ENCODE results near the gene MCCC2.
A peak's percentile ranks its signal among the peaks of the same experiment; 100 is the strongest.

DNA sequence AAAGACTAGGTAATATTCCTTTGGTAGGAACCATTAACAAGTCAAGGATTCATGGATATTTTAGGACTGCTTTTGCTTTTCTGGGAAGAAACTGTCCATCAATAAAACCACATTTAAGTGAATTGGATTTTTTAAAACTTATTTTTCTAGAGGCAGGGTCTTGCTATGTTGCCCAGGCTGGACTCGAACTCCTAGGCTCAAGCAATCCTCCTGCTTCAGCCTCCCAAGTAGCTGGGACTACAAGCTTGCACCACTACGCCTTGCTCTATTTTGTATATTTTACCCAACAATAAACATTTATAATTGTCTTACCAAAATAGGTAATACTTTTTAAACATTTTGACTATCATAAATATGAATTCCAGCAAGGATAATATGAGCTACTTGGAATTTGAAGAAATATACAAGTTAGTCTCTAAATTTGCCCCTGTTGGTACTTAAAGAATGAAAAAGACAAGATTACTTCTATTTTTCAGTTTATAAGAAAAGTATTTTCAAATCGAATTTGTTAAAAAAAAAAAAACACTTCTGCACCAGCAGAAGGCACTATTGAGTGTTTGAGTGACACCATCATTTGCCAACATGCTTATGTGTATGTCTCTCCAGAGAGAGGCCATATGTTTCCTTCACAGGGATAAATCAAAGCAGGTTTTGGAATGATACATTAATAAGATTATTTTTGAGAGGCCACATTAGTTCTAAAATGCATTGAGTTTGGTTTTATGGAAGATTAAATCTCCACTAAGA lies 71.9 kb downstream of the MCCC2 start:
- TF ChIP-seq, protein P1, sequence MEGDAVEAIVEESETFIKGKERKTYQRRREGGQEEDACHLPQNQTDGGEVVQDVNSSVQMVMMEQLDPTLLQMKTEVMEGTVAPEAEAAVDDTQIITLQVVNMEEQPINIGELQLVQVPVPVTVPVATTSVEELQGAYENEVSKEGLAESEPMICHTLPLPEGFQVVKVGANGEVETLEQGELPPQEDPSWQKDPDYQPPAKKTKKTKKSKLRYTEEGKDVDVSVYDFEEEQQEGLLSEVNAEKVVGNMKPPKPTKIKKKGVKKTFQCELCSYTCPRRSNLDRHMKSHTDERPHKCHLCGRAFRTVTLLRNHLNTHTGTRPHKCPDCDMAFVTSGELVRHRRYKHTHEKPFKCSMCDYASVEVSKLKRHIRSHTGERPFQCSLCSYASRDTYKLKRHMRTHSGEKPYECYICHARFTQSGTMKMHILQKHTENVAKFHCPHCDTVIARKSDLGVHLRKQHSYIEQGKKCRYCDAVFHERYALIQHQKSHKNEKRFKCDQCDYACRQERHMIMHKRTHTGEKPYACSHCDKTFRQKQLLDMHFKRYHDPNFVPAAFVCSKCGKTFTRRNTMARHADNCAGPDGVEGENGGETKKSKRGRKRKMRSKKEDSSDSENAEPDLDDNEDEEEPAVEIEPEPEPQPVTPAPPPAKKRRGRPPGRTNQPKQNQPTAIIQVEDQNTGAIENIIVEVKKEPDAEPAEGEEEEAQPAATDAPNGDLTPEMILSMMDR (IDR thresholded peaks at IDR 0.05; ENCODE audit: low read depth, low read length): peak; percentile 4
- TF ChIP-seq POLR2A (IDR thresholded peaks at IDR 0.05; ENCODE audit: extremely low read depth, insufficient read length) (no peak), MYC (IDR thresholded peaks at IDR 0.05; ENCODE audit: low read depth, low read length) (no peak)
- TF ChIP-seq, protein P2, sequence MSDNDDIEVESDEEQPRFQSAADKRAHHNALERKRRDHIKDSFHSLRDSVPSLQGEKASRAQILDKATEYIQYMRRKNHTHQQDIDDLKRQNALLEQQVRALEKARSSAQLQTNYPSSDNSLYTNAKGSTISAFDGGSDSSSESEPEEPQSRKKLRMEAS (IDR thresholded peaks at IDR 0.05; ENCODE audit: low read depth, low read length): no peak
